ENCODE results near the gene FBXL16.
"Not testable (repeated sequence)": the region's sequence is repeated elsewhere in the genome, so short reads cannot be mapped to it uniquely, and the experiment has no call there.

The FBXL16 gene

GRCh38 chr16:705431-706188, at the start of gene FBXL16:
Gene FBXL16, minus strand, starts transcription at chr16:705801. Its CDS starts 8,396 bp downstream, at chr16:697405.
- no peak for DNase-seq (ENCODE audit: low read depth)

GRCh38 chr16:754656-755055, 49.1 kb upstream of the FBXL16 start:
- DNase-seq (ENCODE audit: low read depth): no peak

GRCh38 chr16:754121-754607, 48.6 kb upstream of the FBXL16 start:
- DNase-seq (ENCODE audit: low read depth): not testable (repeated sequence)

GRCh38 chr16:752007-752312, 46.4 kb upstream of the FBXL16 start:
- no peak for DNase-seq (ENCODE audit: low read depth)

GRCh38 chr16:751152-752006, 45.8 kb upstream of the FBXL16 start:
- no peak for DNase-seq (ENCODE audit: low read depth)

GRCh38 chr16:750485-750884, 44.9 kb upstream of the FBXL16 start:
- DNase-seq (ENCODE audit: low read depth): no peak

- DNase-seq (ENCODE audit: low read depth): no peak
These were observed 43.4 kb upstream of the FBXL16 start for GRCh38 chr16:749010-749409.

GRCh38 chr16:747978-748746, 42.6 kb upstream of the FBXL16 start:
- no peak for DNase-seq (ENCODE audit: low read depth)

GRCh38 chr16:746637-747036, 41.0 kb upstream of the FBXL16 start:
- DNase-seq (ENCODE audit: low read depth): no peak

- DNase-seq (ENCODE audit: low read depth): no peak
These were observed 40.1 kb upstream of the FBXL16 start for GRCh38 chr16:745739-746138.

GRCh38 chr16:743794-744500, 38.3 kb upstream of the FBXL16 start:
- no peak for DNase-seq (ENCODE audit: low read depth)

- DNase-seq (ENCODE audit: low read depth): not testable (repeated sequence)
These were observed 37.3 kb upstream of the FBXL16 start for GRCh38 chr16:742894-743293.

- DNase-seq (ENCODE audit: low read depth): no peak
These were observed 36.5 kb upstream of the FBXL16 start for GRCh38 chr16:741986-742629.

- DNase-seq (ENCODE audit: low read depth): peak; percentile 87
These were observed 35.3 kb upstream of the FBXL16 start, which contains the start of gene CIAO3 for GRCh38 chr16:740764-741505. Gene CIAO3, minus strand, starts transcription at chr16:740997. Its CDS starts 12 bp downstream, at chr16:740985.

GRCh38 chr16:740459-740763, 34.8 kb upstream of the FBXL16 start:
- no peak for DNase-seq (ENCODE audit: low read depth)

- DNase-seq (ENCODE audit: low read depth): no peak
These were observed 34.2 kb upstream of the FBXL16 start for GRCh38 chr16:739560-740458.

GRCh38 chr16:736936-737481, 31.4 kb upstream of the FBXL16 start:
- DNase-seq (ENCODE audit: low read depth): no peak

GRCh38 chr16:735982-736453, 30.4 kb upstream of the FBXL16 start:
- no peak for DNase-seq (ENCODE audit: low read depth)

All from activated T-helper 9 cell treated with anti-CD3 and anti-CD28 coated beads, Interleukin-2, amount 50 U/mL, for 16 hours (primary cell).